BLaER1 treated with 17β-estradiol and CSF1 and Interleukin-3, amounts not matched to agents 10 nM and 100 nM (cell line): ENCODE results near the gene IQSEC2.

Experiments
- H3K27ac ChIP-seq, 11 experiments: shearing (Covaris generic); formaldehyde crosslinking; 2 replicates each; pipeline ENCODE4 v1.8.1; 2022
- H3K27me3 ChIP-seq, 11 experiments: shearing (Covaris generic); formaldehyde crosslinking; 2 replicates each; pipeline ENCODE4 v1.8.1; 2022
- H3K36me3 ChIP-seq, 11 experiments: shearing (Covaris generic); formaldehyde crosslinking; 2 replicates each; pipeline ENCODE4 v1.8.1; 2022
- H3K4me1 ChIP-seq, 10 experiments: shearing (Covaris generic); formaldehyde crosslinking; 2 replicates each; pipeline ENCODE4 v1.8.1; 2022
- H3K4me2 ChIP-seq, 11 experiments: shearing (Covaris generic); formaldehyde crosslinking; 2 replicates each; pipeline ENCODE4 v1.8.1; 2022
- H3K4me3 ChIP-seq, 10 experiments: shearing (Covaris generic); formaldehyde crosslinking; 2 replicates each; pipeline ENCODE4 v1.8.1; 2022
- H3K9ac ChIP-seq, 11 experiments: shearing (Covaris generic); formaldehyde crosslinking; 2 replicates each; pipeline ENCODE4 v1.8.1; 2022
- H3K9me3 ChIP-seq, 11 experiments: shearing (Covaris generic); formaldehyde crosslinking; replicated peaks in 1 of 11; 2 replicates each; pipeline ENCODE4 v1.8.1; 2022
- H4K20me1 ChIP-seq, 11 experiments: shearing (Covaris generic); formaldehyde crosslinking; 2 replicates each; pipeline ENCODE4 v1.8.1; 2022
- Cebpa-rat ChIP-seq, 11 experiments: shearing (Covaris generic); IDR thresholded peaks; 2 replicates each; pipeline ENCODE4 v1.8.1; 2022

IQSEC2 gene

GRCh38 chrX:53319614-53320542, 38.5 kb upstream of the IQSEC2 start:
- Histone ChIP-seq H3K4me3 (no peak overlapping the region), H3K27ac (no peak overlapping the region), H3K9ac (no peak overlapping the region), H3K4me1 (no peaks in the 10 kb centered on the region), H3K27me3 (peaks cover 71 to 95% (median 82%) of the 10 kb centered on the region in 11 experiments), H3K36me3 (no peaks in the 10 kb centered on the region), H3K9me3 (peaks cover 9 to 30% (median 16%) of the 10 kb centered on the region in 11 experiments; a peak in 18 of 22 replicates), H4K20me1 (peaks cover 0 to 22% (median 3%) of the 10 kb centered on the region in 11 experiments; a peak in 7 of 22 replicates), H3K4me2 (no peak overlapping the region)
- TF ChIP-seq Cebpa-rat (IDR thresholded peaks at IDR 0.05): no peak

- no peak overlapping the region for H3K9ac ChIP-seq
- no peak overlapping the region for H3K27ac ChIP-seq
- TF ChIP-seq Cebpa-rat (IDR thresholded peaks at IDR 0.05): no peak
- no peak overlapping the region for H3K4me2 ChIP-seq
- H4K20me1 ChIP-seq: peaks cover 0 to 22% (median 3%) of the 10 kb centered on the region in 11 experiments; a peak in 7 of 22 replicates
- H3K9me3 ChIP-seq: peaks cover 9 to 24% (median 11%) of the 10 kb centered on the region in 11 experiments; a peak in 17 of 22 replicates
- H3K4me3 ChIP-seq: no peak overlapping the region
- H3K4me1 ChIP-seq: peaks cover 0 to 7% (median 1%) of the 10 kb centered on the region in 10 experiments; a peak in 11 of 20 replicates
- peaks cover 62 to 92% (median 77%) of the 10 kb centered on the region in 11 experiments for H3K27me3 ChIP-seq
- no peaks in the 10 kb centered on the region for H3K36me3 ChIP-seq
These were observed 37.5 kb upstream of the IQSEC2 start for GRCh38 chrX:53318766-53319353.

GRCh38 chrX:53317365-53318069, 36.1 kb upstream of the IQSEC2 start:
- Histone ChIP-seq H3K4me2 (no peak overlapping the region), H3K4me3 (no peak overlapping the region), H3K27me3 (peaks cover 51 to 78% (median 63%) of the 10 kb centered on the region in 11 experiments), H3K9ac (no peak overlapping the region), H3K27ac (no peak overlapping the region), H4K20me1 (peaks cover 0 to 22% (median 3%) of the 10 kb centered on the region in 11 experiments; a peak in 7 of 22 replicates), H3K36me3 (no peaks in the 10 kb centered on the region), H3K4me1 (peaks cover 3 to 15% (median 11%) of the 10 kb centered on the region in 10 experiments; a peak in 17 of 20 replicates), H3K9me3 (peaks cover 8 to 21% (median 11%) of the 10 kb centered on the region in 11 experiments; a peak in 17 of 22 replicates)
- TF ChIP-seq Cebpa-rat (IDR thresholded peaks at IDR 0.05): no peak

- peaks cover 44 to 77% (median 59%) of the 10 kb centered on the region in 11 experiments for H3K27me3 ChIP-seq
- H3K9ac ChIP-seq: no peak overlapping the region
- peaks cover 3 to 15% (median 11%) of the 10 kb centered on the region in 10 experiments; a peak in 17 of 20 replicates for H3K4me1 ChIP-seq
- H3K4me3 ChIP-seq: no peak overlapping the region
- H3K27ac ChIP-seq: no peak overlapping the region
- TF ChIP-seq Cebpa-rat (IDR thresholded peaks at IDR 0.05): no peak
- peaks cover 8 to 18% (median 11%) of the 10 kb centered on the region in 11 experiments; a peak in 17 of 22 replicates for H3K9me3 ChIP-seq
- H4K20me1 ChIP-seq: peaks cover 0 to 26% (median 3%) of the 10 kb centered on the region in 11 experiments; a peak in 8 of 22 replicates
- H3K36me3 ChIP-seq: no peaks in the 10 kb centered on the region
- no peak overlapping the region for H3K4me2 ChIP-seq
These were observed 35.5 kb upstream of the IQSEC2 start for GRCh38 chrX:53316860-53317237.

- 0 out of 22 replicates have a peak overlapping the region, but pooled peaks of 1 of the 11 experiments have one; percentile 11 for H3K9ac ChIP-seq
- H4K20me1 ChIP-seq: peaks cover 0 to 31% (median 3%) of the 10 kb centered on the region in 11 experiments; a peak in 8 of 22 replicates
- H3K4me1 ChIP-seq: peaks cover 3 to 15% (median 11%) of the 10 kb centered on the region in 10 experiments; a peak in 17 of 20 replicates
- no peak for TF ChIP-seq Cebpa-rat (IDR thresholded peaks at IDR 0.05)
- no peak overlapping the region for H3K4me3 ChIP-seq
- peaks cover 38 to 75% (median 53%) of the 10 kb centered on the region in 11 experiments for H3K27me3 ChIP-seq
- H3K9me3 ChIP-seq: peaks cover 8 to 15% (median 11%) of the 10 kb centered on the region in 11 experiments; a peak in 17 of 22 replicates
- no peaks in the 10 kb centered on the region for H3K36me3 ChIP-seq
- H3K4me2 ChIP-seq: no peak overlapping the region
- H3K27ac ChIP-seq: no peak overlapping the region
These were observed 34.9 kb upstream of the IQSEC2 start for GRCh38 chrX:53316111-53316859.

GRCh38 chrX:53313728-53314105, 32.3 kb upstream of the IQSEC2 start:
- Histone ChIP-seq H3K4me2 (peak overlapping the region in 7 of 11 experiments; percentile 55 to 75 (median 64); a peak in 12 of 22 replicates), H3K9me3 (no peaks in the 10 kb centered on the region), H4K20me1 (peaks cover 0 to 23% (median 0%) of the 10 kb centered on the region in 11 experiments; a peak in 6 of 22 replicates), H3K27me3 (peaks cover 13 to 60% (median 39%) of the 10 kb centered on the region in 11 experiments), H3K4me3 (no peak overlapping the region), H3K4me1 (peaks cover 3 to 15% (median 11%) of the 10 kb centered on the region in 10 experiments; a peak in 17 of 20 replicates), H3K36me3 (no peaks in the 10 kb centered on the region), H3K9ac (peak overlapping the region in 3 of 11 experiments; percentile 24 to 50 (median 37); a peak in 4 of 22 replicates), H3K27ac (peak overlapping the region in 6 of 11 experiments; percentile 26 to 69 (median 62); a peak in 10 of 22 replicates)
- no peak for TF ChIP-seq Cebpa-rat (IDR thresholded peaks at IDR 0.05)

GRCh38 chrX:53312946-53313727, 31.8 kb upstream of the IQSEC2 start:
- TF ChIP-seq Cebpa-rat (IDR thresholded peaks at IDR 0.05): no peak
- Histone ChIP-seq H3K4me2 (peak overlapping the region in 9 of 11 experiments; percentile 2 to 75 (median 62); a peak in 16 of 22 replicates), H3K27me3 (peaks cover 7 to 58% (median 33%) of the 10 kb centered on the region in 11 experiments), H3K27ac (peak overlapping the region in 7 of 11 experiments; percentile 26 to 69 (median 59); a peak in 13 of 22 replicates), H3K4me3 (no peak overlapping the region), H4K20me1 (peaks cover 0 to 18% (median 0%) of the 10 kb centered on the region in 11 experiments; a peak in 3 of 22 replicates), H3K4me1 (peaks cover 3 to 15% (median 11%) of the 10 kb centered on the region in 10 experiments; a peak in 17 of 20 replicates), H3K9me3 (no peaks in the 10 kb centered on the region), H3K9ac (peak overlapping the region in 6 of 11 experiments; percentile 20 to 66 (median 44); a peak in 8 of 22 replicates), H3K36me3 (no peaks in the 10 kb centered on the region)
